ENCODE measurements around the gene ATP5MC2. TPM values are rescaled to one million over a fixed set of nuclear protein-coding genes. Genes with fewer than 3 reads are reported as not detected.

The ATP5MC2 gene
- total RNA-seq, 2 experiments from 2014 or later = 341 to 347 TPM

- DNase-seq = no peak
- CTCF ChIA-PET = interaction anchor here (0.9 to 2.7 kb wide), 2 partner anchors 18 to 41 kb away, joined by 3 to 88 read pairs; no protein-coding TSS in a partner anchor
- Mint-ChIP-seq H3K27ac (no peak overlapping the region), H3K9me3 (no peaks in the 10 kb centered on the region), H3K27me3 (peaks cover 80% of the 10 kb centered on the region), H3K36me3 (ENCODE audit: low read depth) (no peaks in the 10 kb centered on the region), H3K4me1 (no peaks in the 10 kb centered on the region), H3K4me3 (no peak overlapping the region)
- POLR2A ChIA-PET = no interaction called here
Observed at GRCh38 chr12:53703756-53704155, 27.9 kb upstream of the ATP5MC2 start.

GRCh38 chr12:53701518-53702264 lies 25.8 kb upstream of the ATP5MC2 start:
- Mint-ChIP-seq H3K4me3 (no peak overlapping the region), H3K27ac (no peak overlapping the region), H3K27me3 (peaks cover 88% of the 10 kb centered on the region), H3K36me3 (ENCODE audit: low read depth) (no peaks in the 10 kb centered on the region), H3K9me3 (no peaks in the 10 kb centered on the region), H3K4me1 (peaks cover 3% of the 10 kb centered on the region)
- POLR2A ChIA-PET = interaction anchor here (1.0 to 1.2 kb wide), 2 partner anchors 42 to 45 kb away, joined by 4 read pairs; no protein-coding TSS in a partner anchor
- DNase-seq = peak; percentile 76
- CTCF ChIA-PET = interaction anchor here (0.6 to 2.7 kb wide), 13 partner anchors 12 to 297 kb away, joined by 3 to 88 read pairs (median 5); no protein-coding TSS in a partner anchor

- Mint-ChIP-seq H3K36me3 (ENCODE audit: low read depth) (no peaks in the 10 kb centered on the region), H3K27me3 (peaks cover 90% of the 10 kb centered on the region), H3K4me1 (peaks cover 13% of the 10 kb centered on the region), H3K9me3 (no peaks in the 10 kb centered on the region), H3K4me3 (no peak overlapping the region), H3K27ac (no peak overlapping the region)
- ChIA-PET POLR2A (no interaction called here), CTCF (interaction anchor here (1.3 to 2.8 kb wide), 2 partner anchors 45 to 51 kb away, joined by 3 to 63 read pairs; partner anchors contain the start of gene CISTR)
- no peak for DNase-seq
Observed at GRCh38 chr12:53700567-53700966, 24.7 kb upstream of the ATP5MC2 start.

GRCh38 chr12:53699678-53700025 lies 23.8 kb upstream of the ATP5MC2 start:
- Mint-ChIP-seq H3K27ac (no peak overlapping the region), H3K4me1 (peaks cover 20% of the 10 kb centered on the region), H3K4me3 (no peak overlapping the region), H3K36me3 (ENCODE audit: low read depth) (no peaks in the 10 kb centered on the region), H3K9me3 (no peaks in the 10 kb centered on the region), H3K27me3 (peaks cover 94% of the 10 kb centered on the region)
- no peak for DNase-seq
- ChIA-PET CTCF (interaction anchor here (1.3 to 2.8 kb wide), 2 partner anchors 46 to 52 kb away, joined by 3 to 63 read pairs; partner anchors contain the start of gene CISTR), POLR2A (no interaction called here)

GRCh38 chr12:53698948-53699677 lies 23.2 kb upstream of the ATP5MC2 start:
- Mint-ChIP-seq H3K4me1 (peaks cover 25% of the 10 kb centered on the region), H3K9me3 (no peaks in the 10 kb centered on the region), H3K4me3 (no peak overlapping the region), H3K27ac (no peak overlapping the region), H3K36me3 (ENCODE audit: low read depth) (no peaks in the 10 kb centered on the region), H3K27me3 (peaks cover 96% of the 10 kb centered on the region)
- ChIA-PET POLR2A (no interaction called here), CTCF (interaction anchor here (0.6 to 2.8 kb wide), 3 partner anchors 46 to 80 kb away, joined by 4 to 63 read pairs (median 4); no protein-coding TSS in a partner anchor)
- DNase-seq = no peak

GRCh38 chr12:53696655-53697331 lies 20.9 kb upstream of the ATP5MC2 start:
- Mint-ChIP-seq H3K4me3 (no peak overlapping the region), H3K27me3 (peaks cover 82% of the 10 kb centered on the region), H3K27ac (no peak overlapping the region), H3K4me1 (peaks cover 25% of the 10 kb centered on the region), H3K9me3 (no peaks in the 10 kb centered on the region), H3K36me3 (ENCODE audit: low read depth) (no peaks in the 10 kb centered on the region)
- CTCF ChIA-PET = interaction anchor here (0.6 to 1.4 kb wide), 3 partner anchors 47 to 50 kb away, joined by 3 to 4 read pairs (median 3); no protein-coding TSS in a partner anchor
- no peak for DNase-seq
- POLR2A ChIA-PET = interaction anchor here (1.1 kb wide), 1 partner anchor 14 kb away, joined by 3 read pairs; no protein-coding TSS in a partner anchor

GRCh38 chr12:53696285-53696654 lies 20.4 kb upstream of the ATP5MC2 start:
- H3K36me3 Mint-ChIP-seq (ENCODE audit: low read depth) = no peaks in the 10 kb centered on the region
- H3K4me3 Mint-ChIP-seq = no peak overlapping the region

GRCh38 chr12:53695152-53696145 lies 19.6 kb upstream of the ATP5MC2 start:
- Mint-ChIP-seq H3K36me3 (ENCODE audit: low read depth) (no peaks in the 10 kb centered on the region), H3K27me3 (peaks cover 75% of the 10 kb centered on the region), H3K9me3 (no peaks in the 10 kb centered on the region), H3K27ac (no peak overlapping the region), H3K4me3 (peak overlapping the region; percentile 26), H3K4me1 (peaks cover 25% of the 10 kb centered on the region)
- no peak for DNase-seq
- ChIA-PET POLR2A (interaction anchor here (0.6 kb wide), 1 partner anchor 12 kb away, joined by 4 read pairs; no protein-coding TSS in a partner anchor), CTCF (interaction anchor here (0.8 kb wide), 1 partner anchor 48 kb away, joined by 3 read pairs; no protein-coding TSS in a partner anchor)

More at GRCh38 chr12:53696285-53696654, 20.4 kb upstream of the ATP5MC2 start:
- Mint-ChIP-seq H3K27me3 (peaks cover 79% of the 10 kb centered on the region), H3K4me1 (peaks cover 25% of the 10 kb centered on the region), H3K27ac (no peak overlapping the region), H3K9me3 (no peaks in the 10 kb centered on the region)
- POLR2A ChIA-PET = interaction anchor here (1.1 kb wide), 1 partner anchor 14 kb away, joined by 3 read pairs; no protein-coding TSS in a partner anchor
- CTCF ChIA-PET = interaction anchor here (0.6 to 0.7 kb wide), 2 partner anchors 48 to 51 kb away, joined by 3 read pairs; no protein-coding TSS in a partner anchor
- DNase-seq = no peak

GRCh38 chr12:53694756-53695151 lies 18.9 kb upstream of the ATP5MC2 start:
- Mint-ChIP-seq H3K4me1 (peaks cover 25% of the 10 kb centered on the region), H3K36me3 (ENCODE audit: low read depth) (no peaks in the 10 kb centered on the region), H3K9me3 (no peaks in the 10 kb centered on the region), H3K27ac (no peak overlapping the region), H3K27me3 (peaks cover 71% of the 10 kb centered on the region), H3K4me3 (peak overlapping the region; percentile 26)
- ChIA-PET CTCF (interaction anchor here (0.8 kb wide), 1 partner anchor 49 kb away, joined by 3 read pairs; no protein-coding TSS in a partner anchor), POLR2A (interaction anchor here (0.6 kb wide), 1 partner anchor 12 kb away, joined by 4 read pairs; no protein-coding TSS in a partner anchor)
- DNase-seq = no peak

- ChIA-PET POLR2A (interaction anchor here (0.9 kb wide), 1 partner anchor 11 kb away, joined by 4 read pairs; no protein-coding TSS in a partner anchor), CTCF (interaction anchor here (1.2 to 1.9 kb wide), 3 partner anchors 11 to 58 kb away, joined by 3 to 9 read pairs (median 4); no protein-coding TSS in a partner anchor)
- no peaks in the 10 kb centered on the region for H3K4me1 Mint-ChIP-seq
- DNase-seq = no peak
- peaks cover 26% of the 10 kb centered on the region for H3K27me3 Mint-ChIP-seq
- H3K9me3 Mint-ChIP-seq = no peaks in the 10 kb centered on the region
- H3K36me3 Mint-ChIP-seq (ENCODE audit: low read depth) = no peaks in the 10 kb centered on the region
- no peak overlapping the region for H3K4me3 Mint-ChIP-seq
- no peak overlapping the region for H3K27ac Mint-ChIP-seq
Observed at GRCh38 chr12:53688134-53688533, 12.3 kb upstream of the ATP5MC2 start.

- Mint-ChIP-seq H3K27me3 (peaks cover 23% of the 10 kb centered on the region), H3K4me3 (no peak overlapping the region), H3K9me3 (no peaks in the 10 kb centered on the region), H3K27ac (no peak overlapping the region), H3K4me1 (no peaks in the 10 kb centered on the region), H3K36me3 (ENCODE audit: low read depth) (no peaks in the 10 kb centered on the region)
- CTCF ChIA-PET = interaction anchor here (1.2 to 1.9 kb wide), 5 partner anchors 9 to 144 kb away, joined by 3 to 8 read pairs (median 4); partner anchors contain the start of gene ATP5MC2
- no peak for DNase-seq
- POLR2A ChIA-PET = interaction anchor here (1.6 kb wide), 1 partner anchor 11 kb away, joined by 4 read pairs; the partner anchor contains the start of gene ATP5MC2
Observed at GRCh38 chr12:53686436-53686835, 10.6 kb upstream of the ATP5MC2 start.

Data from activated CD4-positive, alpha-beta memory T cell treated with anti-CD3 and anti-CD28 coated beads, Interleukin-2, amount 10 ng/mL, durations not matched to agents 7 days and 5 days (primary cell).